Stomach (tissue), 4 donors: ENCODE measurements around the gene TAS1R3.

Experiments used
- EP300 ChIP-seq: sonication (generic); formaldehyde crosslinking; IDR thresholded peaks from one replicate; pipeline ENCODE4 v1.6.1; 2017; ENCODE audit warnings: antibody characterized with exemption
- POLR2A ChIP-seq, 4 donors: fragments of 450-650 bp; IDR thresholded peaks; one replicate each; pipeline ENCODE4 v1.6.1; 2016; ENCODE audit warnings: antibody characterized with exemption in 4 of 4, control low read depth in 2 of 4, mild to moderate bottlenecking in 1 of 4, moderate library complexity in 1 of 4
- POLR2AphosphoS5 ChIP-seq, 3 donors: sonication (generic); formaldehyde crosslinking; IDR thresholded peaks; one replicate each; pipeline ENCODE4 v1.6.1; 2016; ENCODE audit warnings: antibody characterized with exemption in 3 of 3
- TF ChIP-seq, protein P1 (sequence below), 7 experiments: fragments of 450-650 bp in 4 of 7; fragments of 200-600 bp in 3 of 7; sonication (generic) in 3 of 7; IDR thresholded peaks; one replicate each; pipeline ENCODE4 v1.5.1; 2016 to 2019; ENCODE audit warnings: antibody characterized with exemption in 7 of 7, control low read depth in 2 of 7, mild to moderate bottlenecking in 1 of 7

DNA sequence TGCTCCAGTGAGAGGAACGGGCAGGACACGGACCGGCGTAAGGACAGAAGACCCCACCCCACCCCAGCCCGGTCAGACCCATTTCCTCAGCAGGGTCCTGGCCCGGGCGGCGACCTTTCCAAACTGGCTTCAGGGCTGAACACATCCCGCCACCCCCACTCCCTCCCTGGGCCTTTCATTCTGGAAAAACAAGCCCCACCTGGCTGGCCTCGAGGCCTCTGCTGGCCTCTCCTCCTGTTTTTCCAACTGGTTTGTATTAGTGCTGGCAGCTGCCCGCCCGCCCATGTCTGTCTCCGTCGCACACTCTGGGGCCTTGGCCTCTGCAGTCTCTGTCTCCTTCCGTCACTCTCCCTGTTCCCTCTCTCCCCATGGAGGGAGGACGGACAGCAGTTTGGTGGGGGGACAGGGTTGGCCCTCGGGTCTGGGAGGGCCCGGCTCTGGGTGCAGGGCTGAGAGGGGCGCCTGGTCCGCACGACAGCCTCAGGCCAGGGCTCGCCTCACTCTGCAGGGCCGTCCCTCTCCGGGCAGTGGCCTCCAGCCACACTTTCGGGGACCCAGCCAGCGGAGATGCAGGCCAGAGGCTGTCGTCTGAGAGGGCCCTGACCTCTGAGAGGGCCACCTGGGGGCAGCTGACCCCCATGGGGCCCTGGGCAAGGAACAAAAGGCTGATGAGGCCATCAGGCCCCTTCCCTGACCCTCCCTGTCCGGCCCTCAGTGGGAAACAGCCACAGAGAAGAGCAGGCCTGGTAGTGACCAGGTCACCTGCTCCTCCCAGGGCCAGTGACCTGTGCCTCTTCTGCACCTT lies 28.8 kb downstream of the TAS1R3 start:
- no peak for TF ChIP-seq POLR2A (IDR thresholded peaks at IDR 0.05)
- TF ChIP-seq, protein P1, sequence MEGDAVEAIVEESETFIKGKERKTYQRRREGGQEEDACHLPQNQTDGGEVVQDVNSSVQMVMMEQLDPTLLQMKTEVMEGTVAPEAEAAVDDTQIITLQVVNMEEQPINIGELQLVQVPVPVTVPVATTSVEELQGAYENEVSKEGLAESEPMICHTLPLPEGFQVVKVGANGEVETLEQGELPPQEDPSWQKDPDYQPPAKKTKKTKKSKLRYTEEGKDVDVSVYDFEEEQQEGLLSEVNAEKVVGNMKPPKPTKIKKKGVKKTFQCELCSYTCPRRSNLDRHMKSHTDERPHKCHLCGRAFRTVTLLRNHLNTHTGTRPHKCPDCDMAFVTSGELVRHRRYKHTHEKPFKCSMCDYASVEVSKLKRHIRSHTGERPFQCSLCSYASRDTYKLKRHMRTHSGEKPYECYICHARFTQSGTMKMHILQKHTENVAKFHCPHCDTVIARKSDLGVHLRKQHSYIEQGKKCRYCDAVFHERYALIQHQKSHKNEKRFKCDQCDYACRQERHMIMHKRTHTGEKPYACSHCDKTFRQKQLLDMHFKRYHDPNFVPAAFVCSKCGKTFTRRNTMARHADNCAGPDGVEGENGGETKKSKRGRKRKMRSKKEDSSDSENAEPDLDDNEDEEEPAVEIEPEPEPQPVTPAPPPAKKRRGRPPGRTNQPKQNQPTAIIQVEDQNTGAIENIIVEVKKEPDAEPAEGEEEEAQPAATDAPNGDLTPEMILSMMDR (IDR thresholded peaks at IDR 0.05): no peak
- no peak for TF ChIP-seq EP300
- no peak for TF ChIP-seq POLR2AphosphoS5 (IDR thresholded peaks at IDR 0.05)
